ENCODE data around the gene CADM1.

The CADM1 gene

GRCh38 chr11:115515647-115516395 lies 11.6 kb upstream of the CADM1 start:
- no peak for DNase-seq

GRCh38 chr11:115506954-115507675 lies 2.9 kb upstream of the CADM1 start:
- no peak for DNase-seq

GRCh38 chr11:115505175-115505574 lies 960 bp upstream of the CADM1 start:
- no peak for DNase-seq

GRCh38 chr11:115503886-115504275 lies 334 bp downstream of the CADM1 start:
- no peak for DNase-seq

GRCh38 chr11:115503083-115503885 lies 931 bp downstream of the CADM1 start:
- no peak for DNase-seq

GRCh38 chr11:115502636-115503082 lies 1.6 kb downstream of the CADM1 start:
- no peak for DNase-seq

GRCh38 chr11:115501893-115502589 lies 2.2 kb downstream of the CADM1 start:
- no peak for DNase-seq

GRCh38 chr11:115501502-115501892 lies 2.7 kb downstream of the CADM1 start:
- no peak for DNase-seq

GRCh38 chr11:115500547-115501501 lies 3.4 kb downstream of the CADM1 start:
- no peak for DNase-seq

GRCh38 chr11:115499891-115500290 lies 4.3 kb downstream of the CADM1 start:
- no peak for DNase-seq

- DNase-seq: no peak
Observed at GRCh38 chr11:115499241-115499799, 4.9 kb downstream of the CADM1 start.

GRCh38 chr11:115498354-115498753 lies 5.9 kb downstream of the CADM1 start:
- DNase-seq: no peak

GRCh38 chr11:115497303-115497702 lies 6.9 kb downstream of the CADM1 start:
- DNase-seq: no peak

GRCh38 chr11:115496892-115497291 lies 7.3 kb downstream of the CADM1 start:
- no peak for DNase-seq

- no peak for DNase-seq
Observed at GRCh38 chr11:115493905-115494304, 10.3 kb downstream of the CADM1 start.

GRCh38 chr11:115493488-115493887 lies 10.7 kb downstream of the CADM1 start:
- DNase-seq: no peak

GRCh38 chr11:115489466-115489865 lies 14.7 kb downstream of the CADM1 start:
- DNase-seq: no peak

GRCh38 chr11:115488945-115489344 lies 15.3 kb downstream of the CADM1 start:
- DNase-seq: no peak

GRCh38 chr11:115481528-115481927 lies 22.7 kb downstream of the CADM1 start:
- DNase-seq: no peak

GRCh38 chr11:115480611-115481010 lies 23.6 kb downstream of the CADM1 start:
- no peak for DNase-seq

GRCh38 chr11:115477410-115477809 lies 26.8 kb downstream of the CADM1 start:
- no peak for DNase-seq

All from cortex of kidney (tissue), 1 donor.